CD4-positive, alpha-beta T cell treated with Interleukin-21 for 1 hour (primary cell): ENCODE measurements around the gene SPSB1.

Experiments used
- DNase-seq: peaks from one replicate; pipeline ENCODE4 v3.0.0-alpha.2; 2020

SPSB1 gene

GRCh38 chr1:9397997-9398526 is 105.4 kb downstream of the SPSB1 start:
- no peak for DNase-seq

- no peak for DNase-seq
These were observed 107.1 kb downstream of the SPSB1 start for GRCh38 chr1:9399510-9400424.

GRCh38 chr1:9400425-9401079 is 107.9 kb downstream of the SPSB1 start:
- peak; percentile 9 for DNase-seq

- DNase-seq, result no peak
These were observed 108.4 kb downstream of the SPSB1 start for GRCh38 chr1:9401080-9401453.

- no peak for DNase-seq
These were observed 109.5 kb downstream of the SPSB1 start for GRCh38 chr1:9402256-9402616.

GRCh38 chr1:9402717-9403225 is 110.1 kb downstream of the SPSB1 start:
- DNase-seq, result no peak

- no peak for DNase-seq
These were observed 111.6 kb downstream of the SPSB1 start for GRCh38 chr1:9404117-9404914.

- DNase-seq, result no peak
These were observed 113.4 kb downstream of the SPSB1 start for GRCh38 chr1:9406111-9406510.

- peak; percentile 28 for DNase-seq
These were observed 118.1 kb downstream of the SPSB1 start for GRCh38 chr1:9410737-9411297.

GRCh38 chr1:9413071-9413876 is 120.6 kb downstream of the SPSB1 start:
- peak; percentile 48 for DNase-seq

GRCh38 chr1:9413877-9414213 is 121.2 kb downstream of the SPSB1 start:
- DNase-seq, result no peak

GRCh38 chr1:9416506-9416905 is 123.8 kb downstream of the SPSB1 start:
- no peak for DNase-seq

- DNase-seq, result no peak
These were observed 124.3 kb downstream of the SPSB1 start for GRCh38 chr1:9416918-9417500.

GRCh38 chr1:9417695-9418094 is 125.0 kb downstream of the SPSB1 start:
- peak; percentile 21 for DNase-seq

GRCh38 chr1:9418851-9419250 is 126.2 kb downstream of the SPSB1 start:
- no peak for DNase-seq
